ENCODE data around the gene ERP44. TPM values are rescaled to one million over a fixed set of nuclear protein-coding genes. Genes with fewer than 3 reads are reported as not detected.
A peak's percentile ranks its signal among the peaks of the same experiment; 100 is the strongest.
"Not testable (repeated sequence)": the region's sequence is repeated elsewhere in the genome, so short reads cannot be mapped to it uniquely, and the experiment has no call there.

ERP44 gene
- total RNA-seq, 6 experiments from 2014 or later = 16.8 to 21.4 (median 18.5) TPM

DNA sequence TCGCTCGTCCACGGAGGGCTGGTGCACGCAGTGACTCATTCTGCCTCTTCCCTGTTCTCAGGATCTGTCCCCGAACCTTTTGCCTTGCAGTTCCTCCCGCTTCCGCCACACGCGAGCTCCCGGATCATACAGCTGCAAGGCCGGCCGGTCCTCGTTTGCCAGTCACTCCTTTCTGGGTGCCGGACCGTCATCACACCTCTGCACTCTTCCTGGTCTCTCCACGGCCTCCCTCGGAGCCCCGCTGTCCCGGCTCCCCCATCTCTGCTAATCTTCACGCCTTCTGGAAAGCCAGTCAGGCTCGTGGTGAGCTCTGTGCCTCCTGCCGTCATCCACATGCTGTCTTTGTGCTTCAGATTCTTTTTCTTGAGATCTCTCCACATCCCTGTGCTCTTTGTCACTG, 100.5 kb downstream of the ERP44 start:
- peak in 1 of 3 donors; percentile 20 for DNase-seq
- H3K4me1 ChIP-seq = no peaks in the 10 kb centered on the region
- H3K36me3 ChIP-seq = no peaks in the 10 kb centered on the region
- intact Hi-C loops (cut with DNase I) = no loop called here
- H3K4me3 ChIP-seq = no peak overlapping the region
- H3K27ac ChIP-seq = no peak overlapping the region
- H3K9me3 ChIP-seq = no peaks in the 10 kb centered on the region
- H3K27me3 ChIP-seq = no peaks in the 10 kb centered on the region
- ATAC-seq = no peak
- WGBS (ENCODE audit: insufficient coverage, low coverage, low lambda C conversion rate, missing lambda C conversion rate) = 94% methylated on average over 10 of the region's 22 CpGs
- no peak for TF ChIP-seq POLR2A (IDR thresholded peaks at IDR 0.05)
- TF ChIP-seq, protein P1, sequence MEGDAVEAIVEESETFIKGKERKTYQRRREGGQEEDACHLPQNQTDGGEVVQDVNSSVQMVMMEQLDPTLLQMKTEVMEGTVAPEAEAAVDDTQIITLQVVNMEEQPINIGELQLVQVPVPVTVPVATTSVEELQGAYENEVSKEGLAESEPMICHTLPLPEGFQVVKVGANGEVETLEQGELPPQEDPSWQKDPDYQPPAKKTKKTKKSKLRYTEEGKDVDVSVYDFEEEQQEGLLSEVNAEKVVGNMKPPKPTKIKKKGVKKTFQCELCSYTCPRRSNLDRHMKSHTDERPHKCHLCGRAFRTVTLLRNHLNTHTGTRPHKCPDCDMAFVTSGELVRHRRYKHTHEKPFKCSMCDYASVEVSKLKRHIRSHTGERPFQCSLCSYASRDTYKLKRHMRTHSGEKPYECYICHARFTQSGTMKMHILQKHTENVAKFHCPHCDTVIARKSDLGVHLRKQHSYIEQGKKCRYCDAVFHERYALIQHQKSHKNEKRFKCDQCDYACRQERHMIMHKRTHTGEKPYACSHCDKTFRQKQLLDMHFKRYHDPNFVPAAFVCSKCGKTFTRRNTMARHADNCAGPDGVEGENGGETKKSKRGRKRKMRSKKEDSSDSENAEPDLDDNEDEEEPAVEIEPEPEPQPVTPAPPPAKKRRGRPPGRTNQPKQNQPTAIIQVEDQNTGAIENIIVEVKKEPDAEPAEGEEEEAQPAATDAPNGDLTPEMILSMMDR (IDR thresholded peaks at IDR 0.05) = no peak

DNA sequence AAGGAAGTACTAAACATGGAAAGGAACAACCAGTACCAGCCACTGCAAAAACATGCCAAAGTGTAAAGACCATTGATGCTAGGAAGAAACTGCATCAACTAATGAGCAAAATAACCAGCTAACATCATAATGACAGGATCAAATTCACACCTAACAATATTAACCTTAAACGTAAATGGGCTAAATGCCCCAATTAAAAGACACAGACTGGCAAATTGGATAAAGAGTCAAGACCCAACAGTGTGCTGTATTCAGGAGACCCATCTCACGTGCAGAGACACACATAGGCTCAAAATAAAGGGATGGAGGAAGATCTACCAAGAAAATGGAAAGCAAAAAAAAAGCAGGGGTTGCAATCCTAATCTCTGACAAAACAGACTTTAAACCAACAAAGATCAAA, 108.3 kb downstream of the ERP44 start:
- H3K4me1 ChIP-seq; H3K36me3 ChIP-seq; H3K4me3 ChIP-seq; intact Hi-C loops (cut with DNase I); H3K9me3 ChIP-seq; H3K27ac ChIP-seq; DNase-seq; ATAC-seq; H3K27me3 ChIP-seq: not testable (repeated sequence)
- WGBS (ENCODE audit: insufficient coverage, low coverage, low lambda C conversion rate, missing lambda C conversion rate) = 94% methylated on average over 2 of the region's 2 CpGs

DNA sequence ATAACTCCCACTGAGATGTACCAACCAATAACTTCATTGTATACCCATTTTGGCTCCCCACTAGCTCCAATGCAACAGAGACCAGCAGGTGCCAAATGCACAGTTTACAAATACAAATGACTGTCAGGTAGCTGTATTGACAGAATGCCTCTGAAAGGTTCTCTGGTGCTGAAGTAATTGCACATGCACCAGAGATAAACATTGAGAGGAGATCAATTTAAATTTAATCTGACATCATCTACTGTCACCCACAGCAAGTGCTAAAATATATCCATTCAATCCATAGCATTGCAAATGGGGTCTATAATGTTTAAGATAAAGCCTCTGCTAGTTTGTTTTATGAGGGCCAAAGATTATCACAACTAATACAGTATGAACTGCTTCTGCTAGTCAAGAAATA, 112.2 kb downstream of the ERP44 start:
- no peak overlapping the region for H3K4me3 ChIP-seq
- TF ChIP-seq, protein P1 (IDR thresholded peaks at IDR 0.05) = no peak
- no peak for TF ChIP-seq POLR2A (IDR thresholded peaks at IDR 0.05)
- H3K4me1 ChIP-seq = no peaks in the 10 kb centered on the region
- H3K27me3 ChIP-seq = no peaks in the 10 kb centered on the region
- H3K9me3 ChIP-seq = no peaks in the 10 kb centered on the region
- H3K36me3 ChIP-seq = peaks cover 0 to 7% (median 0%) of the 10 kb centered on the region in 4 donors
- DNase-seq = no peak
- intact Hi-C loops (cut with DNase I) = no loop called here
- ATAC-seq = peak in 1 of 4 donors; percentile 45
- no peak overlapping the region for H3K27ac ChIP-seq

DNA sequence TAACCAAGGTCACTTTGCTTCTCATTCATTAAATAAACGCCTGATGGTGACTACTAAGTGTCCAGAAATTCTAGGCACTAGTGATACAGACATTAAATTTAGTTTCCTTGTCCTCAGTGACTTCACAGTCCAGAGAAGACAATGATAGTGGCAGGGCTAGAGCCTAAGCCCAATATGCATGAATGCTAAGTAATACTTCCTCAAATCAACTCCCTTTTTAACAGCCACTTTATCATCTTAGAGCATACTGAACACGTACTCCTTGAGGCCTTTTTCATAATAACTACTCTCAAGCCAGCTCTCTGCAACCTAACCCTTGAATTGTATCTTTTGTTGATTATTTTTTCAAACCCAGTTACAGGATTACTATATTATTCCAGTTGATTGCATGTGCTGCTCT, 118.2 kb downstream of the ERP44 start:
- intact Hi-C loops (cut with DNase I) = no loop called here
- H3K27me3 ChIP-seq = no peaks in the 10 kb centered on the region
- no peak overlapping the region for H3K4me3 ChIP-seq
- H3K4me1 ChIP-seq = no peaks in the 10 kb centered on the region
- ATAC-seq (no peak), DNase-seq (no peak)
- peaks cover 0 to 7% (median 0%) of the 10 kb centered on the region in 4 donors for H3K36me3 ChIP-seq
- no peaks in the 10 kb centered on the region for H3K9me3 ChIP-seq
- no peak overlapping the region for H3K27ac ChIP-seq
- TF ChIP-seq, protein P1 (IDR thresholded peaks at IDR 0.05) = no peak
- TF ChIP-seq POLR2A (IDR thresholded peaks at IDR 0.05) = no peak
- WGBS (ENCODE audit: insufficient coverage, low coverage, low lambda C conversion rate, missing lambda C conversion rate) = 77% methylated on average over 2 of the region's 2 CpGs

DNA sequence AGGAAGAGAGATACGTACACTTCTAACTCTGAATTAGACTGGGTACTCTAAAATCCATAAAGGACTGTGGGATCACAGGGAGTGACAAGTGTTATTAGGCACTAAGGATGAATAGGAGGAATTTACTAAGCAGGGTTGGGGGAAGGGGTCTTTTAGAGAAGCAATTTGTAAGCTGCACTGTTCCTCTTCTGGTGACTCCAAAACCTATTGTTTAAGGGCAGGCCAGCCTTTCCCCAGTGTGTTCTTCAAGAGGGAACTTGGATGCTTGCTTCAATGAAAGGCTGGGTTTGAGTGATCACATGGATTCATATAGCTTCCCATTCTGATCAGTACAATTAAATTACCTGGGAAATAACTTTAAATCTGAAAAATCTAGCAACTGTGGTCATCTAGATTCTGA, 120.6 kb downstream of the ERP44 start:
- Histone ChIP-seq H3K27me3 (no peaks in the 10 kb centered on the region), H3K4me3 (no peak overlapping the region), H3K4me1 (no peaks in the 10 kb centered on the region), H3K9me3 (no peaks in the 10 kb centered on the region), H3K27ac (no peak overlapping the region), H3K36me3 (peaks cover 0 to 7% (median 0%) of the 10 kb centered on the region in 4 donors)
- TF ChIP-seq POLR2A (IDR thresholded peaks at IDR 0.05) = no peak
- TF ChIP-seq, protein P1 (IDR thresholded peaks at IDR 0.05) = no peak
- intact Hi-C loops (cut with DNase I) = no loop called here
- ATAC-seq = no peak
- no peak for DNase-seq
- WGBS (ENCODE audit: insufficient coverage, low coverage, low lambda C conversion rate, missing lambda C conversion rate) = 70% methylated on average over 1 of the region's 1 CpG

Data from right lobe of liver (tissue), 6 donors.